Colonic mucosa (tissue), 4 donors: ENCODE measurements around the gene RPL18. TPM values are rescaled to one million over a fixed set of nuclear protein-coding genes. Genes with fewer than 3 reads are reported as not detected.
"Not testable (repeated sequence)": the region's sequence is repeated elsewhere in the genome, so short reads cannot be mapped to it uniquely, and the experiment has no call there.

Source experiments
- DNase-seq: peaks from one replicate; pipeline ENCODE4 v3.0.0-alpha.2; 2020
- H3K27ac ChIP-seq: fragments of 200-600 bp; one replicate; pipeline ENCODE4 v1.8.0; 2021
- H3K27me3 ChIP-seq: fragments of 200-600 bp; one replicate; pipeline ENCODE4 v1.8.0; 2021
- H3K36me3 ChIP-seq: fragments of 200-600 bp; one replicate; pipeline ENCODE4 v1.8.0; 2021
- H3K4me1 ChIP-seq: fragments of 200-600 bp; one replicate; pipeline ENCODE4 v1.8.0; 2021; ENCODE audit warnings: mild to moderate bottlenecking
- H3K4me3 ChIP-seq: fragments of 200-600 bp; one replicate; pipeline ENCODE4 v1.8.0; 2021
- H3K9ac ChIP-seq, 2 donors: one replicate each; pipeline ENCODE4 v1.7.0; 2013; ENCODE audit warnings: control low read depth in 2 of 2, low read depth in 2 of 2, low read length in 2 of 2
- H3K9me3 ChIP-seq: fragments of 200-600 bp; one replicate; pipeline ENCODE4 v1.8.0; 2021
- CTCF ChIP-seq: fragments of 200-600 bp; IDR thresholded peaks from one replicate; pipeline ENCODE4 v1.8.0; 2022; ENCODE audit warnings: antibody characterized with exemption, mild to moderate bottlenecking
- intact Hi-C: fragments of 100-400 bp; cut with DNase I; formaldehyde crosslinking; loops from one replicate; pipeline ENCODE4 v1.14.1; 2022
- total RNA-seq, 2 donors: library from RNA; stranded (reverse); fragmentation: NEBNext Ultra II Directional in 1 of 2; extraction: Animal tissue kit (Norgen Biotek cat#: 25700) in 1 of 2; gene quantifications; one replicate each; pipeline ENCODE4 v1.2.1, GENCODE V29; 2021
- donor health status: healthy.
- donor health status: DM: no; HTN: no; CAD: no.
- donor health status: DM: no; HTN: no; CAD: no.

Gene RPL18
- total RNA-seq, 2 donors from 2014 or later, result 1,499 to 1,736 TPM

GRCh38 chr19:48663667-48664066 is 44.7 kb upstream of the RPL18 start:
- no peak for TF ChIP-seq CTCF
- no peak for DNase-seq
- Histone ChIP-seq H3K9ac (no peak overlapping the region), H3K4me1 (no peaks in the 10 kb centered on the region), H3K27ac (no peak overlapping the region), H3K4me3 (no peak overlapping the region), H3K27me3 (no peaks in the 10 kb centered on the region), H3K9me3 (no peaks in the 10 kb centered on the region), H3K36me3 (no peaks in the 10 kb centered on the region)
- intact Hi-C loops, result no loop called here

- H3K27ac ChIP-seq, result no peak overlapping the region
- H3K36me3 ChIP-seq, result no peaks in the 10 kb centered on the region
- no peak for DNase-seq
- intact Hi-C loops, result no loop called here
- H3K9ac ChIP-seq, result no peak overlapping the region
- no peak for TF ChIP-seq CTCF
- H3K4me3 ChIP-seq, result no peak overlapping the region
- no peaks in the 10 kb centered on the region for H3K27me3 ChIP-seq
- no peaks in the 10 kb centered on the region for H3K4me1 ChIP-seq
- H3K9me3 ChIP-seq, result no peaks in the 10 kb centered on the region
These were observed 42.7 kb upstream of the RPL18 start for GRCh38 chr19:48661711-48662090.

- intact Hi-C loops, result no loop called here
- no peaks in the 10 kb centered on the region for H3K36me3 ChIP-seq
- H3K27me3 ChIP-seq, result no peaks in the 10 kb centered on the region
- no peaks in the 10 kb centered on the region for H3K4me1 ChIP-seq
- TF ChIP-seq CTCF, result no peak
- H3K27ac ChIP-seq, result no peak overlapping the region
- DNase-seq, result peak; percentile 80
- peak overlapping the region; percentile 2 for H3K4me3 ChIP-seq
- no peaks in the 10 kb centered on the region for H3K9me3 ChIP-seq
- H3K9ac ChIP-seq, result no peak overlapping the region
These were observed 42.1 kb upstream of the RPL18 start for GRCh38 chr19:48660852-48661710.

GRCh38 chr19:48659768-48660167 is 40.8 kb upstream of the RPL18 start:
- Histone ChIP-seq H3K27me3 (no peaks in the 10 kb centered on the region), H3K9ac (no peak overlapping the region), H3K4me1 (no peaks in the 10 kb centered on the region), H3K36me3 (no peaks in the 10 kb centered on the region), H3K9me3 (no peaks in the 10 kb centered on the region), H3K27ac (no peak overlapping the region), H3K4me3 (no peak overlapping the region)
- no peak for DNase-seq
- no peak for TF ChIP-seq CTCF
- intact Hi-C loops, result no loop called here

GRCh38 chr19:48658483-48658882 is 39.5 kb upstream of the RPL18 start:
- Histone ChIP-seq H3K4me3 (no peak overlapping the region), H3K36me3 (no peaks in the 10 kb centered on the region), H3K27me3 (no peaks in the 10 kb centered on the region), H3K4me1 (no peaks in the 10 kb centered on the region), H3K9me3 (no peaks in the 10 kb centered on the region), H3K27ac (peak overlapping the region; percentile 9), H3K9ac (no peak overlapping the region)
- no peak for TF ChIP-seq CTCF
- intact Hi-C loops, result no loop called here
- no peak for DNase-seq

GRCh38 chr19:48657828-48658227 is 38.9 kb upstream of the RPL18 start:
- DNase-seq, result peak; percentile 32
- H3K27me3 ChIP-seq, H3K4me1 ChIP-seq, H3K4me3 ChIP-seq, intact Hi-C loops, H3K9me3 ChIP-seq, H3K36me3 ChIP-seq, H3K9ac ChIP-seq: not testable (repeated sequence)
- peak overlapping the region; percentile 9 for H3K27ac ChIP-seq
